GM18909 (cell line): ENCODE measurements around the gene CTSW.
"Not testable (repeated sequence)": the region's sequence is repeated elsewhere in the genome, so short reads cannot be mapped to it uniquely, and the experiment has no call there.

Experiments used
- ATAC-seq: cut with Tn5 transposase; IDR thresholded peaks from one replicate; pipeline ENCODE4 v1.9.1; 2021; ENCODE audit warnings: mild to moderate bottlenecking; ENCODE audit not compliant: unreplicated experiment, poor library complexity

The CTSW gene

GRCh38 chr11:65879617-65880016 lies at the start of gene CTSW:
TSS of gene CTSW (plus strand) at chr11:65879837. CDS start at chr11:65879855, 18 bp downstream.
- no peak for ATAC-seq

GRCh38 chr11:65832231-65832630 lies 47.4 kb upstream of the CTSW start:
- ATAC-seq = not testable (repeated sequence)

GRCh38 chr11:65833297-65834030 lies 46.2 kb upstream of the CTSW start, which contains the start of gene SNX32:
TSS of gene SNX32 (plus strand) at chr11:65833963. CDS start at chr11:65834066, 103 bp downstream.
- peak; percentile 95 for ATAC-seq

GRCh38 chr11:65834202-65834601 lies 45.4 kb upstream of the CTSW start:
- no peak for ATAC-seq

- ATAC-seq = no peak
Observed at GRCh38 chr11:65842144-65842543, 37.5 kb upstream of the CTSW start.

- ATAC-seq = no peak
Observed at GRCh38 chr11:65843811-65844210, 35.8 kb upstream of the CTSW start.

GRCh38 chr11:65844231-65844872 lies 35.3 kb upstream of the CTSW start:
- ATAC-seq = no peak

- ATAC-seq = no peak
Observed at GRCh38 chr11:65847746-65848145, 31.9 kb upstream of the CTSW start.

- ATAC-seq = not testable (repeated sequence)
Observed at GRCh38 chr11:65848693-65849092, 30.9 kb upstream of the CTSW start.

GRCh38 chr11:65849366-65849765 lies 30.3 kb upstream of the CTSW start:
- ATAC-seq = no peak

- no peak for ATAC-seq
Observed at GRCh38 chr11:65849771-65850216, 29.8 kb upstream of the CTSW start.

- no peak for ATAC-seq
Observed at GRCh38 chr11:65850217-65851082, 29.2 kb upstream of the CTSW start.

GRCh38 chr11:65851083-65851579 lies 28.5 kb upstream of the CTSW start:
- no peak for ATAC-seq

GRCh38 chr11:65851811-65852507 lies 27.7 kb upstream of the CTSW start:
- no peak for ATAC-seq

GRCh38 chr11:65852508-65853245 lies 27.0 kb upstream of the CTSW start:
- no peak for ATAC-seq

GRCh38 chr11:65853246-65853979 lies 26.2 kb upstream of the CTSW start:
- no peak for ATAC-seq

GRCh38 chr11:65854161-65854592 lies 25.5 kb upstream of the CTSW start:
- no peak for ATAC-seq
